Stimulated activated naive B cell treated with anti-CD40 and anti-IgM and Interleukin-4, amounts not matched to agents 10 μg/mL and 1 μg/mL and 100 μg/mL, for 72 hours (primary cell): Measurements from ENCODE around the gene CROCC2.
"Not testable (repeated sequence)": the region's sequence is repeated elsewhere in the genome, so short reads cannot be mapped to it uniquely, and the experiment has no call there.

Experiments used
- ATAC-seq, 2 donors: fragments of 150-1000 bp; cut with Tn5 transposase; replicated peaks; 2 replicates each; pipeline ENCODE4 v1.10.0; 2021; ENCODE audit warnings: moderate library complexity in 1 of 2
- DNase-seq: peaks from one replicate; pipeline ENCODE4 v3.0.0; 2021
- H3K27ac Mint-ChIP-seq: one replicate; pipeline ENCODE4 v1.8.0; 2022; ENCODE audit warnings: mild to moderate bottlenecking, mixed read lengths
- H3K27me3 Mint-ChIP-seq, 2 donors: one replicate each; pipeline ENCODE4 v1.8.0; 2022; ENCODE audit warnings: mixed read lengths in 2 of 2
- H3K36me3 Mint-ChIP-seq, 2 donors: one replicate each; pipeline ENCODE4 v1.8.0; 2022; ENCODE audit warnings: mixed read lengths in 2 of 2, mild to moderate bottlenecking in 1 of 2
- H3K4me1 Mint-ChIP-seq, 2 donors: one replicate each; pipeline ENCODE4 v1.8.0; 2022; ENCODE audit warnings: mixed read lengths in 2 of 2, mild to moderate bottlenecking in 1 of 2
- H3K4me3 Mint-ChIP-seq, 2 donors: one replicate each; pipeline ENCODE4 v1.8.0; 2022; ENCODE audit warnings: mild to moderate bottlenecking in 2 of 2, mixed read lengths in 2 of 2, moderate library complexity in 1 of 2
- H3K9me3 Mint-ChIP-seq, 2 donors: one replicate each; pipeline ENCODE4 v1.8.0; 2022; ENCODE audit warnings: mixed read lengths in 2 of 2, mild to moderate bottlenecking in 1 of 2

The CROCC2 gene

DNA sequence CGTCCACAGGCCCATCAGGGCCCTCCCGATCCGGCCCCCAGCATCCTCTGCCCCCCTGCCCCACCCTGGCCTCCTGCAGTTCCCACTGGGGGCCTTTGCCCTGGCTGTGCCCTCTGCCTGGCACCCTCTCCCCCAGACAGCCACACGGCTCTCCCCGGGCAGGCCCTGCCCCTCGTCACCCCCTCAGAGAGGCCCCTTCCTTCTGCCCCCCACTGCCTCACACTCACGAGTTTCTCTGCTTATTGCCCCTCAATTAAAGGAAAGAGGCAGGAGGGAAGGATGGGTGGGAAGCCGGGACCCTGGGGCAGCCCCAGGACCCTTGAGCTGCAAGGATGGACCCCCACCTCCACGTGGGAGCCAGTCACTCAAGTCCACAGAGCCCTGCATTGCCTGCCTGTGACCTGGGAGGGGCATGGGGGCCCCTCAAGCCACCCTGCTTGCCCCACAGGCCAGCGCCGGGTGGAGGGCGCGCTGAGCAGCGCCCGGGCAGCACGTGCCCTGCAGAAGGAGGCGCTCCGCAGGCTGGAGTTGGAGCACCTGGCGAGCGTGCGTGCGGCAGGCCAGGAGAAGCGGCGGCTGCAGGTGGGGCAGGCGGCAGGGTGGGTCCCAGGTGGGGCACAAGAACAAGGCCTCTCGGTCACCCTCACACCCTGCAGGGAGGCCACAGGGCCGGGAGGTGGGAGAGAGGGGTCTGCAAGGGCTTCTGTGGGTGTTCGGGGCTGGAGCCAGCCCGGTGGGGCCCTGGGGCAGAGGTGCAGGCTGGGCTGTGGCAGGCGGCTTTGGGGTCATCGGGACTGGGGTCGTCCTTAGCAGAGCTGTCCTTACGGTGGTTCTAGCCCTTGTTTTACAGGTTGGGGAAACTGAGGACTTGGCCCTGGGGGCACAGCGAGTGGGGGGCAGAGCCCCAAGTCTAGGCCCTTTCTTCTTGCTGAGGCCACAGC is 61.8 kb downstream of the CROCC2 start:
- Mint-ChIP-seq H3K36me3 (no peaks in the 10 kb centered on the region), H3K27me3 (peaks cover 12 to 22% of the 10 kb centered on the region in 2 donors), H3K4me3 (no peak overlapping the region), H3K4me1 (no peaks in the 10 kb centered on the region), H3K27ac (no peak overlapping the region), H3K9me3 (peaks cover 3 to 5% of the 10 kb centered on the region in 2 donors)
- no peak for ATAC-seq
- no peak for DNase-seq

DNA sequence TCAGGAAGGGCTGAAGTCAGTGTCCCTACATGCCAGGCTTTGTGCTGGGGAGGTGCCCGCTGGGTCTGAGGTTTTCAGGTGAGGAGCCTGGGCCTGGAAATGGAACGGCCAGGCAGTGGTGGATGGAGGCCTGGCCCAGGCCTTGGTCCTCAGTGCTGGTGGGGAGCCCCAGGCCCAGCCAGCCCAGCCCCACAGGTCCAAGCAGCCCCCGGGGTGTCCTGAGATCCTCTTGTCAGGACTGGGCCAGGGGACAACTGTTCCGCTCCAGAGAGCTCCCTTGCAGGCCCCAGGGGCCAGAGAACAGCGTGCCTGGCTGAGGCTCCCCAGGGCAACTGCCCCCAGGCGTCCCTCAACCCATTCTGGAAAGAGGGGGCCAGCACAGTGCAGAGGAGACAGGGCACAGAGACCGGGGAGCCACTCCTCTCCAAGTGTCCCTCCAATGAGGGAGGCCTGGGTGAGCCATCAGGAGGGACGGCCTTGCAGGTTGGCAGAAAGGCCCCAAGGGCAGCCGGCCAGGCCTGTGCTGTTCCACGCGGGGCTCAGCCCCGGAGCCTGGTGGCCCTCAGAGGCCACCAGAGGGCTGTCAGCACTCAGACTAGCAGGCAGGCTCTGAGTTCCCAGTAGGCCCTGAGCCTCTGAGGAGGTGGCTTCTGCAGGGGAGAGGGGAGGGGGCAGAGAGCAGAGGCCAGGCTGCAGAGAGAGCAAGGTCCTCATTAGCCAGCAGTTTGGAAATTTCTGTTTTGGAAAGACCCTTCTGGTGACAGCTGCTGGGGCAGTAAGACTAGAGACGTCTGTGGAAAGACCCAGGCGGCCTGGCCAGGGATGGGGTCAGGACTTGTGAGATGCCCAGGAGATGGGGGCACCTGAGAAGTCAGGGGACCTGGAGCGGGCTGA is 62.8 kb downstream of the CROCC2 start:
- H3K27me3 Mint-ChIP-seq: peaks cover 13 to 32% of the 10 kb centered on the region in 2 donors
- peak in 1 of 2 donors; percentile 27 for ATAC-seq
- H3K9me3 Mint-ChIP-seq: peaks cover 3 to 7% of the 10 kb centered on the region in 2 donors
- H3K4me1 Mint-ChIP-seq: no peaks in the 10 kb centered on the region
- no peak overlapping the region for H3K27ac Mint-ChIP-seq
- H3K36me3 Mint-ChIP-seq: peaks cover 0 to 2% of the 10 kb centered on the region in 2 donors
- no peak overlapping the region for H3K4me3 Mint-ChIP-seq
- no peak for DNase-seq

DNA sequence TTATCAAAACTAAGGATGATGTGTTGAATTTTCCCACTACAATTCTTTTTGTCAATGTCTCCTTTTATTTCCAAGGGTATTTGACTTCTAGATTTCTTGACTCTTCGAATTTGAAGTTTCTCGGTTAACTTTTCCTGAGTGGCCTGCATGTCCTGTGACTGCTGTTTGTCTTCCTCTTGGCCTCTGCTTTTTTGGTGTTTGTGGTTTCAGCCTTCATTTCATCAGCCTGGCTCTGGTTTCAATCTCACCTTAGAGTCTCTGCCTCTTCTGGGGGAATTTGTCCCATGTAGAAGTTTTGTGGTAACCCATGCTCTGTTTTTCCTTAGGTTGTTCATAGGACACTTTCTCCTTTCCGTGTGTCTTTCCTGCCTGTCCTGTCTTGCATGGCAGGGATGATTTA is 64.0 kb downstream of the CROCC2 start:
- Mint-ChIP-seq H3K36me3 (peaks cover 0 to 3% of the 10 kb centered on the region in 2 donors), H3K27ac (no peak overlapping the region), H3K4me3 (no peak overlapping the region), H3K4me1 (no peaks in the 10 kb centered on the region), H3K27me3 (peaks cover 18 to 40% of the 10 kb centered on the region in 2 donors), H3K9me3 (peaks cover 3 to 8% of the 10 kb centered on the region in 2 donors)
- ATAC-seq (no peak), DNase-seq (no peak)

DNA sequence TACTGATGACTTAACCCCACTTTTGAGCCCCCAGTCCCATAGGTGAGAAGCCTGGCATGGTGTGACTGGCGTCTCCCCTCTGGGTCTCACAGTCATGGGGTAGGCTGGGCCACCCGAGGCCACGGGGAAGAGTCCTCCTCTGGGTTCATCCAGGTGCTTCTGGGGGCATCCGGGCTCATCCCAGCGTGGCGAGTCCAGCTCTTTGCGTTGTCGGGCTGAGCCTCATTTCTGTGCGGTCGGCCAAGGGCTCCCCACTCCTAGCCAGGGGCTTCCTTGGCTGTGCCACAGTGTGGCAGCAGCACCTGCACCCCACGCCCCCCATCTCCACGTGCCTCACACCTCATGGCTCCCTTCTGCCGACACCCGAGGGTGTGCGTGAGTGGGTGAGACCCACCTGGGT is 64.7 kb downstream of the CROCC2 start:
- ATAC-seq (no peak), DNase-seq (no peak)
- Mint-ChIP-seq H3K36me3 (peaks cover 0 to 3% of the 10 kb centered on the region in 2 donors), H3K27me3 (peaks cover 22 to 41% of the 10 kb centered on the region in 2 donors), H3K4me3 (no peak overlapping the region), H3K9me3 (peaks cover 3 to 8% of the 10 kb centered on the region in 2 donors), H3K4me1 (no peaks in the 10 kb centered on the region), H3K27ac (no peak overlapping the region)

DNA sequence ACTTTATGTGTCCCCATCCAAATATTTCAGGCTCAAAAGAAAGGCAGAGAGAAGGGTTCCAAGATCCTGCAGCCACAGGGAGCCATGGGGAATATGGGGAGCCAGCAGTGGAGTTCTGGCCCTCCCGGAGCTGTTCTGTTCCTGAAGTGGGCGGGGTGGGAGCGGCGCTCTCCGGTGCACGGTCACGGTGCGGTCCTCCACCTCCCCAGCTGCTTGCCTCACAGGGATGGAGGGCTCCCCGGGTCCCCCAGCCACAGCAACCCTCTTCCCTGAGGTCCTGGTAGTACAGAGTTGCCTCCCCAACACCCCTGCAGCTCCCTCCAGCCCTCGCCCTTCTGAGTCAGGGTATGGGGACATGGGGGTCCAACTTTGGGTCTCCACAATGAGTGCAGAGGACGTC is 66.1 kb downstream of the CROCC2 start:
- peaks cover 0 to 3% of the 10 kb centered on the region in 2 donors for H3K36me3 Mint-ChIP-seq
- H3K4me3 Mint-ChIP-seq: no peak overlapping the region
- peaks cover 22 to 41% of the 10 kb centered on the region in 2 donors for H3K27me3 Mint-ChIP-seq
- no peak overlapping the region for H3K27ac Mint-ChIP-seq
- no peak for ATAC-seq
- H3K4me1 Mint-ChIP-seq: no peaks in the 10 kb centered on the region
- H3K9me3 Mint-ChIP-seq: peaks cover 3 to 8% of the 10 kb centered on the region in 2 donors
- DNase-seq: no peak

DNA sequence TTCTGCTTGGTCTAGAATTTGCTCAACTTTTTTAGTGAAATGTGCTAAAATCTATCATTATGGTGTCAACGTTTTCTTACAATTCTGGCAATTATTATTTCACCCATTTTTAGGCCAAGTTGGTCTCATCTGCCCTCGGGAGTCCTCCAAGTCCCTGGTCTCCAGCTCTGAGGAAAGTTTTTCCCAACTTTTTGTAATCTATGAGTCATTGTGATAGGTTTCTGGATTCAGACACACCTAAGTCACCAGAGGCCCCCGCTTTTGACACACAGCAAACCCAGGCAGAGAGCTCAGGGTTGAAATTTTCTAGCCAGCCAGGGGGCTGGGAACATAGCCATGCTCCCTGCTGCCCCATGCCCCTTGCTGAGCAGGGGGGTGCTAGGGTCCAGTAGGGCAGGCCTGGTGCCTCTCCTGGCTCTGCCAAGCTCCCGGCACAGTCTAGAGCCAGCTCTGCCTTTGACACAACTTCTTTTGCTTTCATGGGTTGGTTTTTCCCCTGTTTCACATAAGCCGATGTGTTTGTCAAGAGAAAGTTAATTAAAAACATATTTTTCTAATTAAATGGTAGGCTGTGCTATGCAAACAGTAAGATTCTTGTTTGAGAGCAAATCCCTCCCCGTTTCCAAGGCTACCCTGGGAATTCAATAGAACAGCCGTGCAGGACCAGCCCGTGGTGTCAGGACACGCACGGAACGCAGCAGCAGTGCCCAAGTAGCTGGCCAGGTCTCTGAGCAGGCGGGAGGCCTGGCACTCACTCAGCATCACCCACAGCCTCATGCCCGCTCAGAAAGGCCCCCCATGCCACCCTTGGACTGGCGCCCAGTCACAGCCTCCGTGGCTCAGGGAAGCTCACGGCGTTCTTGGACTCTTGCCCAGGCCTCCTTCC is 66.7 kb downstream of the CROCC2 start:
- DNase-seq (no peak), ATAC-seq (no peak)
- Mint-ChIP-seq H3K4me3 (no peak overlapping the region), H3K36me3 (peaks cover 0 to 3% of the 10 kb centered on the region in 2 donors), H3K27me3 (peaks cover 22 to 41% of the 10 kb centered on the region in 2 donors), H3K9me3 (peaks cover 3 to 8% of the 10 kb centered on the region in 2 donors), H3K4me1 (no peaks in the 10 kb centered on the region), H3K27ac (no peak overlapping the region)

DNA sequence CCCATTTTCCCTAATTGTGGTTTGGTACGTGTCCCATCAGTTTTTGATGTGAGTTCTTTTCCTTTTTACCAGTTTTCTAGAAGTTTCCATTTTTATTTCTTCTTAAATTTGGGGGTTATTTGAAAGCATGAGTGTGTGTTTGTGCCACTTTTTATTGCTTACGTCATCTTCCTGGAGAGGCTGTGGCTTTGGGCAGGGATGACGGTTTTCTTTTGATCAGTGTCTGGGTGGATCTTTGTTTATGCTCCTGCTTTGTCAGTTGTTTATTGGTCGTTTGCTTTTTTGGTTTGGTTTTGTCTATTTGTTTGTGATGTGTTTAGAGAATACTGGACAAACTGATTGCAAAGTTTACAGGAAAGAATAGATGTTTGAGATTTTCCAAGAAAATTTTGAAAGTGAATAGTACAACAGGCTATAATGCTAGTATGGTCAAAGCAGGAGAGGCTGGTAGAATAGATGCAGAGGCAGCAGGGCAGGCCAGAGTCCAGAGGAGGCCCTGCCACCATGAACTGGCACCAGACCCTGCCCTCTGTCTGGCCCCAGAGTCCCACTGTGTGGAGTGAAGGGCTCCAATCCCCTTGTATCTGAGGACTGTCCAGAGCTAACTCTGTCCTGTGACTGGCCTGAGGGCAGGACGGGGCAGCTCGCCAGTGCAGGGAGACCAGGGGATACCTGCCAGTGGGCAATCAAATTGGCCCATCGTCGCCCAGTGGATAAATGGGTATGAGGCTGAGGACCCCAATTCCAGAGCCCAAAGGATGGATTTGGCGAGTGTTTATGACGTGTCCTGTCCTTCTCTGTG is 68.8 kb downstream of the CROCC2 start:
- H3K27ac Mint-ChIP-seq: no peak overlapping the region
- H3K27me3 Mint-ChIP-seq: peaks cover 22 to 41% of the 10 kb centered on the region in 2 donors
- H3K4me3 Mint-ChIP-seq: no peak overlapping the region
- H3K9me3 Mint-ChIP-seq: peaks cover 3 to 8% of the 10 kb centered on the region in 2 donors
- no peak for DNase-seq
- no peaks in the 10 kb centered on the region for H3K4me1 Mint-ChIP-seq
- ATAC-seq: no peak
- peaks cover 0 to 3% of the 10 kb centered on the region in 2 donors for H3K36me3 Mint-ChIP-seq

DNA sequence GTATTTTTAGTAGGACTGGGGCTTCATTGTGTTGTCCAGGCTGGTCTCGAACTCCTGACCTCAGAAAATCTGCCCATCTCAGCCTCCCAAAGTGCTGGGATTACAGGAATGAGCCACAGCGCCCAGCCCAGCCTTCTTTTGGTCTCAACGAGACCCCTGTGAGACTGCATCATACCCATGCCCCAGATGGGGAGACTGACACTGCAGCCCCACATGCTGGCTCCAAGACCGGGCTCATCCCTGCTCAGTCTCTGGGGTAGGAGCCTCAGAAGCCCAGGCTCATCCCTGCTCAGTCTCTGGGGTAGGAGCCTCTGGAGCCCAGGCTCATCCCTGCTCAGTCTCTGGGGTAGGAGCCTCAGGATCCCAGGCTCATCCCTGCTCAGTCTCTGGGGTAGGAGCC is 69.8 kb downstream of the CROCC2 start:
- not testable (repeated sequence) for H3K27ac Mint-ChIP-seq, DNase-seq, H3K4me1 Mint-ChIP-seq, H3K9me3 Mint-ChIP-seq, H3K4me3 Mint-ChIP-seq, H3K36me3 Mint-ChIP-seq, ATAC-seq
- H3K27me3 Mint-ChIP-seq: peaks cover 22 to 41% of the 10 kb centered on the region in 2 donors

DNA sequence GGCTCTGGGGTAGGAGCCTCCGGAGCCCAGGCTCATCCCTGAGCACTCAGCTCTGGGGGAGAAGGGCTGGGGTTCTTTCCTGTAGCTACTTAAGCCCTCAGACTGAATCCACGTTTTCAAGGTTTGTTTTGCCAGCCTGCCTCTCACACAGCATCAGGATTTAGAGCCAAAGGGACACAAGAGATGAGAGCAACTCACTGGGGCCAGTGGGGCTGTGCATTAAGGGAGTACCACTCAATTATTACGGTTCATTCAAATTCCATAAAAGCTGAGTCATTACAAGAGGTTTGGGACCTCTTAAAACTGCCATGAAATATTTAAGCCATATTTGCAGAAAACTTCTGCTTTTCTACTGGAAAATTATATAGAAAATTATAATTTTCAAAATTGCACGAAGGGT is 75.1 kb downstream of the CROCC2 start:
- ATAC-seq: no peak
- H3K27me3 Mint-ChIP-seq: peaks cover 20 to 31% of the 10 kb centered on the region in 2 donors
- no peak for DNase-seq
- peaks cover 3 to 13% of the 10 kb centered on the region in 2 donors for H3K4me1 Mint-ChIP-seq
- H3K4me3 Mint-ChIP-seq: no peak overlapping the region
- no peaks in the 10 kb centered on the region for H3K36me3 Mint-ChIP-seq
- H3K9me3 Mint-ChIP-seq: no peaks in the 10 kb centered on the region
- no peak overlapping the region for H3K27ac Mint-ChIP-seq

DNA sequence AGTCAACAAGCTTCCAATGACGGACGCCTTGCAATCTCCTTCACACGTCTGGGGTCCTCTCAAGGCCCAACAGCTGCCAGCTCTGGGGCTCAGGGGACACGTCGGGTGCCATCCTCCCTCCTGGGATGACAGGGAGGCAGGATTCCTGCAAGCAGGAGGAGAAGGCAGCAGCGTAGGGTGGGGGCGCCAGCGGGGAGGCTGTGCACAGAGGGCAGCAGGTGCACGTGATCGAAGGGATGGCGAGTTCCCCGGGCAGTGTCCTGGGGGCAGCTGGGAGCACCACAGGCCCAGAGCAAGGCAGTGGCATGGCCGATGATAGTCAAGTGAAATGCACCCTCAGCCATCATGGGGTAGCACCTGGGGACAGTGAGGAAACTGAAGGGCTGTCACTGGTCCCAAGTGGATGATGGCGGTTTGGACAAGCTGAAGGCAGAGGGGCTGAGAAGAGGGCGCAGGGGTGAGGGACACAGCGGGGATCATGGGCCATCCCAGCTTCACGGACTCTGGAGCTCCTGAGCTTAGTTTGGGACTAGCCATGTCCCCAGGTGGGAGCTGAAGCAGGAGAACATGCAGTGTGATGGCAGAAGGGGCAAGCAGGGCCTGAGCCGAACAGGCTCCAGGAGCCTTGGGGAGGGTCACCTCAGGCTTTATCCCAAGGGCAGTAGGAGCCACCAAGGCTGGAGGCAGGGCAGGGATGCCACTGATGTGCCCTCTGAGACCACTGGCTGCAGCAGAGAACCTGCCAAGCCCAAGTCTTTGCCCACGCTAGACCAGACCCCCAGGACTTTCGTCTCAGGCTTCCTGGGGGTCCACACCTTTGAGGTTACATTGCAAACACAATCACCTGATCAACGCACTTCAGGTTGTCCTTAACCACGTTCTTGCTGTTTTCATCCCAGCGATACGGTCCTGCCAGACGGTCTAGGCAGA is 76.0 kb downstream of the CROCC2 start:
- no peaks in the 10 kb centered on the region for H3K36me3 Mint-ChIP-seq
- no peak overlapping the region for H3K27ac Mint-ChIP-seq
- H3K27me3 Mint-ChIP-seq: peaks cover 20 to 31% of the 10 kb centered on the region in 2 donors
- ATAC-seq: no peak
- H3K4me1 Mint-ChIP-seq: peaks cover 3 to 13% of the 10 kb centered on the region in 2 donors
- H3K4me3 Mint-ChIP-seq: no peak overlapping the region
- H3K9me3 Mint-ChIP-seq: no peaks in the 10 kb centered on the region
- no peak for DNase-seq

DNA sequence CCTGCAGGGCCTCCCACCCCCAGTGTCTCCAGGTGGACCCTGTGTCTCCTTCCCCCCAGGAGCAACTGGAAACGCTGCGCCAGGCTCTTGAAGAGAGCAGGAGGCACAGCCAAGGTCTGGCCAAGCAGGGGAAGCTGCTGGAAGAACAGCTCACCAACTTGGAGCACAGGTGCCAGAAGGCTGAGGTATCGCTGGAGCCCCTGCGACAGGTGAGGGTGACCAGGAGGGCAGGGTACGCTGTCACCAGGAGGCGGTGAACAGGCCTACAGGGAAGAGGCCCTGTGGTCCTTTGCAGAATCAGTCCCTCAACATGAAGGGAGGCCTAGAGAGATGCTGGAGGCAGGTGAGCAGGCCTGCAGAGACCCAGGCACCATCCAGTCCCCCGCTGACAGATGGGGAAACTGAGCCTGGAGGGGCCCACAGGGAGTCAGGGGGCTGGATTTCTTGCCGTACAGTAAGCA is 76.7 kb downstream of the CROCC2 start:
- no peak for DNase-seq
- ATAC-seq: no peak
- peaks cover under 1 to 3% of the 10 kb centered on the region in 2 donors for H3K9me3 Mint-ChIP-seq
- H3K4me3 Mint-ChIP-seq: no peak overlapping the region
- H3K27me3 Mint-ChIP-seq: peaks cover 20 to 36% of the 10 kb centered on the region in 2 donors
- H3K27ac Mint-ChIP-seq: no peak overlapping the region
- H3K36me3 Mint-ChIP-seq: peaks cover 0 to 4% of the 10 kb centered on the region in 2 donors
- peaks cover 3 to 13% of the 10 kb centered on the region in 2 donors for H3K4me1 Mint-ChIP-seq

DNA sequence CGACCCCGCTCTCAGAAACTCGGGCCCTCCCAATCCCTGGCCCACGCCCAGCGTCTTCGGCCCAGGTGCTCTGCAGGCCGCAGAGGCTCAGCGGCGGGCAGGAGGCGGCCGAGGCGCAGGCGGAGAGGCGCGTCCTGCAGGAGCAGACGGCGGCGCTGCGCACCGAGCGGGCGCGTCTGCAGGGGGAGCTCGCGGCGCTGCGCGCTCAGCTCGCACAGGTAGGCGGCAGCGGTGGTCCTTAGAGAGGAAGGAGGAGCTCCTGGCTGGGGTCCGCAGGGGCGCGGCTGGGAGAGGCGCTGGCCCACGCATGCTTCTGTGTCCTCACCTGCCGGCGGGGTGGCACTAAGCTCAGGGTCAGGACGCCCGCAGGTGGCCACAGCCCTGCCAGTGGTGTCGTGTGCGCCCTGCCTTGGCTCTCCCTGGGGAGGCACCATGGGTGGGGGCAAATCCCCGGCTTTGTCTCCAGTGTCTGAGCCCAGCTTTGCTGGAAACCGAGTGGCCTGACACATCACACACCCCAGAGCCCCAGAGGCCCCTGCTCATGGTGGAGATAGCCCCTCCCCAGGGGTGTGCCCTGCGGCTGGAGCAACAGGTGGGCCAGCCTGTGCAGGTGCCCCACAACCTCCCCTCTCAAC is 77.3 kb downstream of the CROCC2 start:
- Mint-ChIP-seq H3K4me3 (peak overlapping the region in 1 of 2 donors; percentile 28), H3K9me3 (peaks cover 7% of the 10 kb centered on the region in 2 donors), H3K36me3 (peaks cover 4 to 10% of the 10 kb centered on the region in 2 donors), H3K27me3 (peaks cover 20 to 39% of the 10 kb centered on the region in 2 donors), H3K27ac (no peak overlapping the region), H3K4me1 (peaks cover 3 to 13% of the 10 kb centered on the region in 2 donors)
- ATAC-seq (peak; percentile 86), DNase-seq (no peak)
